ENCODE results near the gene PIGC.

Gene PIGC

GRCh38 chr1:172469717-172470116, 25.8 kb upstream of the PIGC start:
- TF ChIP-seq CTCF (IDR thresholded peaks at IDR 0.05; ENCODE audit: insufficient read depth, low read depth, low read length, missing control alignments), result no peak
- DNase-seq (ENCODE audit: low read depth), result no peak

DNA sequence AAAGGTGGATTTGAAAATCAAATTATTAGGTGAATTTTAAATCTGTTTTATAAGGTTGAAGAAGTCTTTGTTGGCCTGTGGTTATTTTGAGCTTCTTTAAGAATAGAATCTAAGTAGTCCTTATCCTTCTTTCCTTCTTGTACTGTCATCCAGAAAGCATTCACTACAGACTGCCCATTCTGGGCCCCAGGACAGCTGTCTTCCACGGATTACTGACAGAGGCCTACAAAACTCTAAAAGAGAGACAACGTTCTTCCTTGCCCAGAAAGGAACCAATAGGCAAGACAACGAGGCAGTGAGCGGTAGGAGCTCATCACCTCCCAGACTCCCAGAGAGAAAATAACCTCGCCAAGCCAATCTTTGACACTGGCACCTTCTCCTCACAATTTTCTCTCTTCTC, 24.4 kb upstream of the PIGC start:
- no peak for DNase-seq (ENCODE audit: low read depth)
- H3K4me3 ChIP-seq (ENCODE audit: low read depth, low read length), result no peak overlapping the region
- no peak for TF ChIP-seq CTCF (IDR thresholded peaks at IDR 0.05; ENCODE audit: insufficient read depth, low read depth, low read length, missing control alignments)

More at GRCh38 chr1:172469717-172470116, 25.8 kb upstream of the PIGC start:
- no peak overlapping the region for H3K4me3 ChIP-seq (ENCODE audit: low read depth, low read length)

DNA sequence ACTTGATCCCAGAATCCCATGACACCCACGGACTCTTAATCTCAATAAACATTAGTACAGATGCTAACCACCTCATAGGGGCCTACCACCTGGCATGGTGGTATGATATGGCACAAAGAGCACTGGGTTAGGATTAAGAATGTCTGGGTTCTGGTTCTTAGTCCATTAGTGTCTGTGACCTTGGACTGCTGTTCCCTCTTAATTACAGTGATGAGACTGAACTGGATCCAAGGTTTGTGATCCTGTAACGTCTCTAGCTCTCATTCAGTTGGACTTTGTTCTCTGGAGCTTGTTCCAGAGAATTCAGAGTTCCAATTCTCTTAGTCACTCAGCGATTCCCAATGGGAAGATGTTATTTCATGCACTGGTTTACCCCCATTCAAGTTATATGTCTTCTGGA, 23.6 kb upstream of the PIGC start:
- DNase-seq (ENCODE audit: low read depth), result no peak
- H3K4me3 ChIP-seq (ENCODE audit: low read depth, low read length), result no peak overlapping the region
- no peak for TF ChIP-seq CTCF (IDR thresholded peaks at IDR 0.05; ENCODE audit: insufficient read depth, low read depth, low read length, missing control alignments)

DNA sequence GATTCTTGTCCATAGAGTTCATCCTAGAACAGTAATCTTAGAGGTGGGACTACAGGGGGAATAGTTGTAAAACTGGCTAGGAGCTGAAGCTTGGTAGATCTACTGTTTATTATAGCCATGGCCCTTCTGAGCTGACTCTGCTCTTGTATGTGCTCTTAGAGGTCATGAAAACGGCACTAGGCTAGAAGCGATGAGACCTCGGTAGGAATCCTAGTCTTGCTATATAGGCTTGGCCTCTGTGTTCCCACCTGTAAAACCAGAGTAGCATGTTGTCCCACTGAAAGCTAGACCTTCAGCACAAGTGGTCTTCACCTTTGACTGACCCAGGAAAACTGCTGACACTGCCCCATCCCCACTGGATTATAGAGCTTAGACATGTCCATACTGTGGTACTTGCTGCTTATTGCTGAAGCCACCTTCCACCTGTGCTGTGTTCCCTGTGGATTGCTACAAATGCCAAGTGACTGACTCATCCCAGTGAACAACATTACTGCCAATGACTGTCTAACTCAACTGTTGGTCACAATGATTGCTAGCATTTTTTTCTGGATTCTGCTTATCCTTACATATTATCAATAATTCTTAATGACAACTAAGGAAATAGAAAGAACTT, 23.0 kb upstream of the PIGC start:
- DNase-seq (ENCODE audit: low read depth), result no peak
- no peak overlapping the region for H3K4me3 ChIP-seq (ENCODE audit: low read depth, low read length)
- TF ChIP-seq CTCF (IDR thresholded peaks at IDR 0.05; ENCODE audit: insufficient read depth, low read depth, low read length, missing control alignments), result no peak

- DNase-seq (ENCODE audit: low read depth), result no peak
- no peak for TF ChIP-seq CTCF (IDR thresholded peaks at IDR 0.05; ENCODE audit: insufficient read depth, low read depth, low read length, missing control alignments)
- no peak overlapping the region for H3K4me3 ChIP-seq (ENCODE audit: low read depth, low read length)
These were observed 21.7 kb upstream of the PIGC start for GRCh38 chr1:172465617-172466016.

- H3K4me3 ChIP-seq (ENCODE audit: low read depth, low read length), result no peak overlapping the region
- no peak for TF ChIP-seq CTCF (IDR thresholded peaks at IDR 0.05; ENCODE audit: insufficient read depth, low read depth, low read length, missing control alignments)
- DNase-seq (ENCODE audit: low read depth), result no peak
These were observed 17.0 kb upstream of the PIGC start for GRCh38 chr1:172460887-172461315.

GRCh38 chr1:172460177-172460576, 16.3 kb upstream of the PIGC start:
- TF ChIP-seq CTCF (IDR thresholded peaks at IDR 0.05; ENCODE audit: insufficient read depth, low read depth, low read length, missing control alignments), result no peak
- H3K4me3 ChIP-seq (ENCODE audit: low read depth, low read length), result no peak overlapping the region
- DNase-seq (ENCODE audit: low read depth), result no peak

Data from GM12865 (cell line).